Stimulated activated CD4-positive, alpha-beta T cell treated with anti-CD3 and anti-CD28 coated beads, Interleukin-15, amount 100 ng/mL, for 1 hour (primary cell): ENCODE data around the gene KRT32.
"Not testable (repeated sequence)": the region's sequence is repeated elsewhere in the genome, so short reads cannot be mapped to it uniquely, and the experiment has no call there.

Experiments
- DNase-seq, 2 donors: peaks; one replicate each; pipeline ENCODE4 v3.0.0-alpha.2; 2020; ENCODE audit warnings: low read depth in 1 of 2, low spot score in 1 of 2

KRT32 gene

DNA sequence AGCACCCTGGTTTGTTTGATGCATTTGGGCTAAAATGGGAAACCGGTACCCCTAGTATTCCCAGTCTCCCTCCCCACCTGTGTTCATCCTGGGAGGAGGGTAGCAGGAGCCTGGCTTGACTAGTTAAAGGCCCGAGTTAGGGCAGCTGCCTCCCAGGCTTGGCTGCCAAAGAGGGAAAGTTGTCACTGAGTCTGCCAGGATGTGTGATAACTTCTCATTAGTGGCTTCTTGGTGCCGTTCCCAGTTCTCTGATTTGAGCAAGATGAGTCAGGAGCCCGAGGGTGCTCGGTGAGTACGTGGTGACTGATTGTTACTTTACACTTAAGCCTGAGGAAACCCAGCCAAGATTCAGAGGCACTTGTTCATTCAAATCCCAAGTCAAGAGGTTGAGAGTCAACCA is 2.5 kb downstream of the KRT32 start:
- DNase-seq: no peak

DNA sequence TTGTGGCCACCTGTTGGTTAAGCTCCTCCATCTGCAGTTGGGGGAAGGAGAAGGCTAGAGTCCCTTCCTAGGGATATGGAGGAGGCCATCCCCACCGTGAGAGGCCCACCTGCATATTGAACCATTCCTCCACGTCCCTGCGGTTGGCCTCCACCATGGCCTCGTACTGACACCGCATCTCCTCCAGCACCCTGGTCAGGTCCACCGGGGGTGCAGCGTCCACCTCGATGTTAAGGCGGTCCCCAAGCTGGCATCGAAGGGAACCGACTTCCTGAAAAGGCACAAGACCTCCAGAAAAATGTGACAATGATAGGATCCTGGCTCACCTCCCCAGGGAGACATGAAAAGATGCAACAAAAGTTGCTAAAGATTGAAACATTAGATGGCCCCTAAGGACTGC is 3.0 kb downstream of the KRT32 start:
- DNase-seq: no peak

GRCh38 chr17:41463746-41464145 is 3.4 kb downstream of the KRT32 start:
- DNase-seq: no peak

- DNase-seq: no peak
Observed at GRCh38 chr17:41462705-41463104, 4.5 kb downstream of the KRT32 start.

DNA sequence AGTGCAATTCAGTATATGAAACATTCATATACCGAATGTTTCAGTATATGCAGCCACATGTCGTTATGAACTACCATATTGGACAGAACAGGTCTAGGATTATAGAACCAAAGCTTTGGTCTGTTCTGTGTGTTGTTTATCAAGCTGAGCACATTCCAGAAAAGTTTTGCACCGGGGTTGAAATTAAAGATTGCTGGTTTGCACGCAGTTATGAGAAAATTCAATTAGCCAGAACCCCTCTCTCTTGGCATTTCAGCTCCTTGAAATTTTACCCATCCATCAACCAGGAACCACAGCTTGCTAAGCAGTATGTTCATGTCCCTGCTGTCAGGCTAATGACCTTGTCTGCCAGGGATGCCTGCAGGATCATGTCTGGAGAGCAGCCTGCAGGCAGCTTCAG is 9.5 kb downstream of the KRT32 start:
- no peak for DNase-seq

- DNase-seq: no peak
Observed at GRCh38 chr17:41456204-41456603, 11.0 kb downstream of the KRT32 start.

DNA sequence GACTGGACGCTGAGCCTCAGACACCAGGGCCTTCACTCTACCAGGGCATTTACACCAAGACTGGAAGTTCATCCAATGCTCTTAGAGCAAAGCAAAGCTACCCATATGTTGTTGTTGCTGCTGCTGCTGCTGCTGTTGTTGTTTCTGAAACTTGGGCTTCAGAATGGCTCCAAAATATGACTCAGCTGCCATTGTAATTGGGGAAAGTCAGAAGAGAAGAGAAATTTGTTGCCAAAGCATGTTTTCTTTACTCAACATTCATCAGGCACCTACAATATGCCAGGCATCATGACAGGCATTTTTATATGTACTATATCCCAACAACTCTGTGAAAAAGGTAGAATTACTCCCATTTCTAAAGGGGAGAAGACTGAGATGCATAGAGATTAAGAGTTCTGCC is 11.9 kb downstream of the KRT32 start:
- no peak for DNase-seq

- DNase-seq: no peak
Observed at GRCh38 chr17:41453066-41453465, 14.1 kb downstream of the KRT32 start.

- no peak for DNase-seq
Observed at GRCh38 chr17:41452281-41452680, 14.9 kb downstream of the KRT32 start.

DNA sequence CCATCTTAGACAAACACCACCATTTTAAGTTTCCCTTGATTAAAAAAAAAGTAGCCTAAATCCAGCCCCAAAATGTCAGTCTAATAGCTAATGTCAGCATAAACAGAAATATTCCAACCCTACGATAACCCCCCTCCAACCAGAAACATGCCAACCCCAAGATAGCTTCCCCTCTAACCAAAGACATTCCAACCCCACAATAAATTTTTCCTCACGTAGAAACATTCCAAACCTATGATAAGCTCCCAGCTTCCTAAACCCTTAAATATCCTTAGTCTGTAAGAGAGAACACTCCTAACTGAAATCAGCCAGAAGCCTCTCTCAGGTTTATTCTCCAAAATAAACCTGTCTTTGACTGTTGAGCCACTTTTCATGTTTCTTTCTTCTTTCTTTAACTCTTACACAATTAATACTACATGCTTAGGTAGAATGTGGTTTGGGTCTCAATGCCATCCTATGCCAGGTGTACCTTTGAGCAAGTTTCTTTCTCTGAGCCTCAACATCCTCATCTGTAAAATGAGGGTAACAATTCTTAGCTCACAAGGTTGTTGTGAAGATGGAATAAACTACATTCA is 15.9 kb downstream of the KRT32 start:
- DNase-seq: no peak

- DNase-seq: no peak
Observed at GRCh38 chr17:41449008-41449407, 18.2 kb downstream of the KRT32 start.

GRCh38 chr17:41448506-41448905 is 18.7 kb downstream of the KRT32 start:
- no peak for DNase-seq

DNA sequence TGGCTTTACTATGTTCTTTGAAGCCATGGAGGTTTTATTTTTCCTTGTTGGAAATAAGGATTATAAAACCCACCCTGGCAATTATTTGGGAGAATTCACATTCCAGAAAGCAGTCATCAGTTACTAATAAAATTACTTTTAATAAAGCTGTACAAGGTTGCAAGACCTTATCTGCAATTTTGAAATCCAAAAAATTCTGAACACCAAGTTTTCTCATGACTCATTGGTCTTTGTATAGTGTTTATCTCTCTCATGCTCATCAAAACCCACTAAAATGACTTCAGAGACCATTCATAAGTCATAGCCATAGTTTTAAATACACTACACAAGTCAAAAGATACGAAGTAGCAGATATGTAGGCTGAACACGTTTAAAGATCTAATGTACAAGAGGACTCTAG is 20.4 kb downstream of the KRT32 start:
- DNase-seq: no peak

DNA sequence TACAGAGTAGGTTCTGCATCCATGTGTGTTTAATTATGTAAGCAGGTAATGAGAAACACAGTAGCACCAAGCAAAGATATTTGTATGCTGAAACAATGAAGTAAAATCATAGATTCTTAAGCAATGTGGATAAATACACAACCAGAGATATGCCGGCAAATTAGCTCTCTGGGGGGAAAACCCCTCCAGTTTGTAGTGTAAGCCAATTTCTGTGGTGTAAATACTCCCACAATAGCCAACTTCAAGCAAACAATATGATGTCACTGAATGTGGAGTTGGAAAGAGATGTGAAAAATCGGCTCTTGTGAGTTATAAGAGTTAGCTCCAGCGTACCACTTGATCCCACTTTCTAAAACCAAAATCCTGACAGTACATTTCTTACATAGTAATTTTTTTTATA is 22.5 kb downstream of the KRT32 start:
- no peak for DNase-seq

DNA sequence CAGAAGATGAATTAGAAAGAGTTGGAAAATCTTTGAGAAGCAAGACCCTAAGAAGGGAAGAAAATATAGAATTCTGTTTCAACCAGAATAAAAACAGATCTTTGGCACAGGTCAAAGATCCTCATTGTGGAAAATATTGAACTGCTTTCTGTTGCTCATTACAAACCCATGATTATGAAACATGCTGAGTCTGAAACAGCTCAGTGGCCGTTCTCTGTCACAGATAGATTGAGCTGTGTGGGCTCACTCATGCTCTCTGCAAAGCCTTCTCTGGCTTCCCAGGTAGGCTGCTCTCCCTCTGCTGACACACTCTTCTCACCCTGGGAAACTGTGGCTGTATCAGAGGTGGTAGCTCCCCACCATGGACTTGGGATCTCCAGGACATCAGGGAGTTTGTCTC is 23.0 kb downstream of the KRT32 start:
- no peak for DNase-seq

DNA sequence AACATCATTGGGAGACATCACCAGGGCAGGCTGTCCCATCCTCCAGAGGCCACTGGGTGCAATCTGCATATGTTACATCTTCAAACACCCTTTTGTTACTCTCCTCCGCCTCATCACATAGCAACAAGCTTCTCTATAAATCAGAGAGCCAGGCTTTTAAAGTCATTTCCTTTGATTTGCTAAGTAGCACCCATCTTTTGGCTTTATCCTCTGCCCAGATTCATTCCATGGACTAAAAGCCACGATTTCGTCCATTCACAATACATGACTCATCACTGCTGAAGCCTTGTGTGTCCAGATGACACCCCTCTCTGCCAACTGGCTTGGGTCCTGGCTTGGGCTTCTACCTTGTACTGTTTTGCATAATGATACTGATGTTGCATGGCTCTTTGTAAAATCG is 24.4 kb downstream of the KRT32 start:
- DNase-seq: no peak

DNA sequence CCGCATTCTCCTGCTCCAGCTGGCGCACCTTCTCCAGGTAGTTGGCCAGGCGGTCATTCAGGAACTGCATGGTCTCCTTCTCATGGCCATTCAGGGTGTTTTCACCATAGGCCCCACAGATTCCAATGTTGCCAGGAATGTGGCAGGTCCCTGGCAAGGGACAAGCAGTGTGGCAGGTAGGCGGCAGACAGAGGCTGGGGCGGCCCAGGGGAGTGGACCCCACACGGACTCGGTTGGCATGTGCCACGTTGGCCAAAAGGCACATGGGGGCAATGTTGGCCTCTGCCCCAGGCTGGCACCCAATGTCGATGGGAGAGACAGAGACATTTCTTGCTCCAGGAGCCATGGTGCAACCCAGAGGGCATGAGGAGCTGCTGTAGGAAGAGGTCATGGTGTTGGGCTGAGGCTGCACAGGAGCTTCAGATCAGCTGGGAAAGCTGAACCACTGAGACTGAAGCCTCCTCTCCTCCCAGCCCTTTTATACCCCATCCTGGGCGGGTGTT is 26.6 kb downstream of the KRT32 start, which contains the start of gene KRT38:
Gene KRT38 (minus strand): TSS at position 453 of the 503 bp plus-strand sequence. CDS start 62 bp downstream, at position 391.
- DNase-seq: no peak

DNA sequence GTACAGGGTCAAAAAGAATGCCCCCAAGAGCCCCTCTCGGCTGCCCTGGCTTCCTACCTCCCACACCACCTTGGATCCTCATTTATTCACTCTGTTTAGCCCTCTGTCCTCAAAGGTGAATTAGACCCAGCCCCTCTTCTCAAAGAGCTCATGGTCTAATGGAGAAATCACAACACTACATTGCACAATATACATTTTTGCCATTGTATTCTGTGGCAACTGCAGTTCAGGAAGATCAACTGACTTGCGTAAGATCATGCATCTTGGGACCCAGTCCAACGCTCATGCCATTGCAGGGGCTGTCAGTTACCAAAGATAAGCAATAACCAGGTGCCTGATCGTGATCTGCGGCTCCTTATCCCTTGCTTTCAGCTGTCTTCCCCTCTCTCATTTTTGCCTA is 27.8 kb downstream of the KRT32 start:
- no peak for DNase-seq

DNA sequence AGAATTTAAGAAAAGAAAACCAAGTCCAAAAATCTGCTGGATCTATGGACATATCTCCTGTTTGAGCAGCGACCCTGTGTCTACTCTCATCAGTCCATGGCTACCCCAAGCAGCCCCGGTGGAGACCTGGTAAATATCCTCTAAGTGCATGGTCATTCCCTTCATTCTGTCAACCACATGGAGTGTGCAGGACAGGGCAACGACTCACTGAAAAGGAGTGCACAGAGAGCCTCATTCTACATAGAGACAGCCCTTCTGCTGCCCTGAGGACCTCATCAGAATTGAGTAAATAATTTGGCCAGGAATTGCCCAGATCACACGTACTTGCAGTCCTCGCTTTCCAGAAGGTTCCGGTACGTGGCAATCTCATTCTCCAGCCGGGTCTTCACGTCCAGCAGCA is 29.4 kb downstream of the KRT32 start:
- no peak for DNase-seq

- DNase-seq: no peak
Observed at GRCh38 chr17:41437254-41437653, 29.9 kb downstream of the KRT32 start.

DNA sequence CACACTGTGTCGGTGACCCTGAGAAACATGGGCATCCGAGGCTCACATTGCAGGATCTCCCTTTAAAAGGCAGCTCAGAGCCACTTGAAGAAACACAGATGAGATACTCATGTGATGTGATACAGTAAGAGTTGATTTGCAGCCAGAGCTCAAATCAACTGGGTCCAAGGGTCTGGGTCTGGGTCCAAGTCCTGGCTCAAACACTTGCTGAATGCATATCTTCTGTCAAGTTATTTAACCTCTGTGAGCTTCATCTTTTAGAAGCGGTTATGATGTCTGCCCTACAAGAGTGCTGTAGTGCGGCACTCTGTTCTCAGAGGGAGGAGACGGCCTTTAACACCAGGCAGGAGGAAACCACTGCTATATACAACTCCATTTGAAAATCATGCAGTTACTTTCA is 32.8 kb downstream of the KRT32 start:
- no peak for DNase-seq

DNA sequence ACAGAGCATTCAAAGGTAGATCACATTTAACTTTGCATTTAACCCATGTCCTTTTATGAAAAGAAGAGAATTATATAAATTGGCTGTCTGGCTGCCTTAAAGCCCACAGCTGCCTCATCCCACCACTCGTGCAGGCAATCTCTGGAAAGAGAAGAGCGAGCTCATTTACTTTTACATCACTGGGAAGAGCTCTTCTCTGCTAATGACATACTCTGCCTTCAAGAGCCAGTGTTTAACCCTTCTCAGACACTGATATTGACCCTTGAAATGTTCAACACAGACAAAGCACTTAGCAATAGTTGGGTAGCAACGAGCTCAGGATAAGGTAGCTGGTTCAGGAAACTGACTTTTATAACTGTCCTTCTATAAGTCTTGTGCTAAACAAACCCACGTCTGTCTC is 33.2 kb downstream of the KRT32 start:
- no peak for DNase-seq

DNA sequence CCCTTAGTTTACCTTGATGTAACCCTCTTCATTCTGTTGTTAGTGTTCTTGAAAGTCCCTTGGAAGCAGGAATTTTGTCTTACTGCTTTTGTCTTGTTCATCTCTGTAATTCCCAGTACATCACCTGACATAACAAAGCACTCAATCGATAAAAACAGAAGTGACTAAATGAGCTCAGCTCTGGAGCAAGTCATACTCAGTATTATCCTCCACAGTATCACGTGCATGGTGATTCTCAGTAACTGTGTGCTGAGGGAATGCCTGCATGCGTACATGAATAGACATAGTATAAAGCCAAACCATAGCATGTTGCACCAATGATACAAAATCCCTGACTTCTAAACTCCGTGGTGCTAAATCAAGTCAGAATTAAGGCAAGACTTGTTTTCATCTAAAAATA is 33.6 kb downstream of the KRT32 start:
- no peak for DNase-seq

GRCh38 chr17:41430376-41430775 is 36.8 kb downstream of the KRT32 start:
- not testable (repeated sequence) for DNase-seq
